GM18907 (cell line): ENCODE results near the gene ARMS2.

Source experiments
- ATAC-seq: cut with Tn5 transposase; IDR thresholded peaks from one replicate; pipeline ENCODE4 v1.9.1; 2021; ENCODE audit warnings: mild to moderate bottlenecking, moderate library complexity; ENCODE audit not compliant: unreplicated experiment

Gene ARMS2

DNA sequence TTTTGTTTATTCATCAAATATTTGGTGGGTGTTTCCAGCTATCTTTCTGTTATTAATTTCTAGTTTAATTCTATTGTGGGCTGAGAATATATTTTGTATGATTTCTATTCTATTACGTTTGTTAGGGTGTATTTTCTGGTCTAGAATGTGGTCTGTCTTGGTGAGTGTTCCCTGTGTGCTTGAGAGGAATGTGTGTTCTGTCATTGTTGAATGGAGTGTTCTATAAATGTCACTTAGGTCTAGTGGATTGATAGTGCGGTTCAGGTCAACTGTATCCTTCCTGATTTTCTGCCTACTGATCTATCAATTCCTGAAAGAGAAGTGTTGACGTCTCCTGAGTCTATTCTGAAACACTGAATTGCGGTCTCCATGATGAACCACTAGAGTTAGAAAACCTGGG is 15.4 kb downstream of the ARMS2 start:
- ATAC-seq: no peak

DNA sequence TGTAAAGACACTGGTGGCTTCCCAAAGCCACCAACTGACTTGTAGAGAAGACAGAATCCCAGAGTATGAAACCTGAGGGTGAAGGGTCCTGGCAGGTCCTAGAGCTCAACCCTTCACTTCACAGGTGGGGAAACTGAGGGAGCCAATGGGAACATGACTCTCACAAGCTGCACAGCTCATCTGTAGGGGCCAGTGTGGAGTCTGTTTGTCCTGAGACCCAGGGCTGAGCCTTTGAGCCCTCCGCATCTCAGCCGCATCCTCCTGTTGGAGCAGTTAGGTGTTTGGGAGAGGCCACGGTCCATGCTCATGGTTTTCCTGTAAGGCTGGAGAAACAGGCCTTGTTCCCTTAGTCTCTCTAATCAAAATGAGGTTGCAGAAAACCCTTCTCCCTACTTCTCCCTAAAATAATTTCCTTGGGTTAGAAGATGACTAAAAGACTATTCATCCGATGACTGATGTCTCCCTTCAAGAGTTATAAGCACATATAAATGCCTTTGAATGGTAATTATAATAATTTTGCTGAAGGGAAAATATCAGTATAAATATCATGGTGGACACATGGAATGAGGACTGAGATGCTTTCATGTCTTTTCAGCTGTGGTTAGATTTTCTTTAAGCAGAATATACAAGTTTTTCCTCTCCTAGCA is 17.2 kb downstream of the ARMS2 start:
- ATAC-seq: no peak

DNA sequence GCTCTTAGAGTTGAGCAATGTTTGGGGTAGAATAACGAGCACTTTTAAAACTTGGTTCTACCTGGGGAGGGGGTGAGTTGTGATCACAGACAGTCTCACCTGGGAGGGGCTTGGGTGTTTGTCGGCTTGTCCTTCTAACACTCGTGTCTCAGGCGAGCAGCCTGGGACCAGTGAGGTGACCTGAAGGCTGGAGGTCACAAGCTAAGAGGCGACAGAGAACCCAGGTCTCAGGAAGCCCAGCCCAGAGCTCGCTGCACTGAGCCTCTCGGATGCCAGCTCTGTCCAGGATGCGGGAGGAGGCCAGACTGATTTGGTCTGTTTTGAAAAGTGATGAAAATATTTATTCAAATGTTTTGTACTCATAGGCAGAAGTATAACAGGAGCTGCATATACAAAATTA is 18.7 kb downstream of the ARMS2 start:
- no peak for ATAC-seq

DNA sequence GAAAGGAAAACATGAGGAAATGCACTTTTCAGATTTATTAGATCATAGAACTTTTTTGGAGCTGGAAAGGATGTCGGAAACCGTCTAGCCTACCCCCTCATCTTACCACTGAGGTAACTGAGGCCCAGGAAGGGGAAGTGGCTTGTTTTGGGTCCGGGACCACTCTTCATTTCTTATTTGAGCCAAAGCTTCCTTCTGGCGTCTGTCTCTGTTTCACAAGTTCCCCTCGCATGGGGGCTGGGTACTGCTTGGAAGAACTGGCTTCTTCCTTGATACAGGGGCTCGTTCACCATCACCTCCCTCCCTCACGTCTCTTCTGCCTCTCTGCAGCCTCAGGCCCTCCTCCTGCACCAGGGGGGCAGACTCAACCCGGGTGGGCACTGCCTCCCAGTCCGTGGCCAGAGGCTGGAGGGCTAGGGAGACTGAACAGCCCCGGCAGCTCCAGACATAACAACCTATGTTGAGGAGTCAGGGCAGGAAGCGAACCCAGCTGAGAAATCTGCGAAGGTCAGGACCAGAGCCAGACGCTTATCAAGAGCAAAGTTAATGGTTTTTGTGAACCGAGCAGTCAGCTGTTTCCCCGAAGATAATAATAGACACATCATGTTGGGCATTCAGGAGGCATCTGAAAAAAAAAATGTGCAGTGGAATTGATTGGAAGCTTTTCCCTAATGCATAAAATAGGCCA is 19.8 kb downstream of the ARMS2 start:
- ATAC-seq: no peak

DNA sequence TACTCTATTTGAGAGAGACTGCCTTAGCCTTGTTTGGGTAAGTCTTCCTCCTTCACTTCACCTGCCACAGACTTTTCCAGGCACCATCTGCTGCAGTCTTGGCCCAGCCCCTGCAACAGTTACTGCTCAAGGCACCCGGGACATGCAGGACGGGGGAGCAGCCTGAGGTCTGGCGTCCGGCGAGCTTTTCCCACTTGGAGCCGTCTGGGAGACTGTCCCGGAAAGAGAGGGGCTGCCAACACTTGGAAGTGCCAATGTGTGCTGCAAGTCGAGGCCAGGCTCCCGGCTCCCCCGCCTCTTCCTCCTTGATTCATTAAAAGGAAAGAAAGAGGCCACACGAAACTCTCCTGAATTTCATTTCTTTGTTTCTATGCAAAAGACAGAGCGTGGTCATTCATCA is 20.6 kb downstream of the ARMS2 start:
- no peak for ATAC-seq

DNA sequence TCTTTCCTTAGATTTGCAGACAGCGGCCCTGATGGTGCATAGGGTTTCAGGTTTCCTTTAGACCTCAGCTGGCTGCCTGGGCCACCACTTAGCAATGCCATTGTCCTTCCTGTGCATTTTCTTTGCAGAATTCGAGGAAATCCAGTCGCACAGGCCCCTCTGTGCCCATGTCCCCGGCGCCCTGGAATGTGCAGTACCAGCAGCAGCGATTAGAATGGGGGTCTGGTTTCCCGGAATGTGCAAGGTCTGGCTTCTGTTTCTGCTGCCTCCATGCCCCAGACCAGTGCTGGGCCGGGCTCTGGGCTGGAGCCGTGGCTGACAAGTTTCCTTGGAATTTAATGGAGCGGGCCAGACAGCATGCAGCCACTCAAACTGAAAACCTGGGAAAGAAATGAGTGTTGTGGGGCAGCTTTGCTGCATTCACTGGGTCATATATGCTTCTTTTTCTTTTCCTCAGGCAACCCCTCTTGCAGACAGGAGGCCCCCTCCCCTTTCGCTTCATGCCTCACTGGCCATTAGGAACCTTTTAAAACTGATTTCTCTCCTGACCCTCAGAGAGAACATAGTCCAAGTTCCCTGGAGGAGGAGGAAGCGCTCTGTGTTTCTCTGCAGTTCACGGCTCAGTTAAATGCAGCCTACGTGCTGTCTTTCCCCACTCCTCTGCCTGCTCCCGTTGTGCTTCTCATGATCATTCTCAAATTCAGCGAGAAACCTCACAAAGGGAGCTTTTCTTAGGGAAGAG is 21.3 kb downstream of the ARMS2 start:
- ATAC-seq: no peak

DNA sequence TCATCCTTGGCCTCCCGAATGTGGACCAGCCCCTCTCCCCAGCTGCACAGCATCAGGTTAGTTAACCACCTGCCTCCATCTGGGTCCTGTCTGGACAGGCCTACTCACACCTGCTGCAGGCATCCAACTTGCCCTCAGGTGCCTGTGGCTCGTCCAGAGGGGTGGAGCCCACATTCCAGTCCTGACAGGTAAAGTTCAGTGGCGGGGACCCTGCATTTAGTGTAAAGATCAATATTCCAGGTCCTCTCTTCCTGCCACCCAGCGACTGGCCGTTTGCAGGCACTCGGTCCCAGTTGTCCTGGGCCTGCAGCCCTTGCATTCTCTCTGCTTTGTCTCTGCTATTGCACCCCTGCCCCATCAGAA is 21.9 kb downstream of the ARMS2 start:
- no peak for ATAC-seq

DNA sequence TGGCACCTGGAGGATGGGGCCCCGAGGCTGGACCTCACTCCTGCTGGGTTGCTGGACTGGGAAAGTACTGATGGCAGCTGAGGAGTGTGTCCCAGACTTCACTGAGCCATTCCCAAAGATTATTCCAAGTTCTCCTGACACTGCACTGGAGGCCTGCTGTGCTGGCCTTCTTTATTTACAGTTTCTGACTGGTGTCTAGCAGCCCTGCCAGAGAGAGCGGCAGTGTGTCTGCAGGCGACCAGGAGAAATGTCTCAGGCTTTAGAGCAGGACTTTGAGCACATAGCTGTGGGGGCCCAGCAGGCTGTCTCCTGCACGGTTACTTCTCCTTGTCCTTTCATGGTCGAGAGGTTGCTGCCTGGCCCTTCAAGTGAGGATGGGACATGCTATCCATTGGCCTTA is 23.0 kb downstream of the ARMS2 start:
- ATAC-seq: no peak

DNA sequence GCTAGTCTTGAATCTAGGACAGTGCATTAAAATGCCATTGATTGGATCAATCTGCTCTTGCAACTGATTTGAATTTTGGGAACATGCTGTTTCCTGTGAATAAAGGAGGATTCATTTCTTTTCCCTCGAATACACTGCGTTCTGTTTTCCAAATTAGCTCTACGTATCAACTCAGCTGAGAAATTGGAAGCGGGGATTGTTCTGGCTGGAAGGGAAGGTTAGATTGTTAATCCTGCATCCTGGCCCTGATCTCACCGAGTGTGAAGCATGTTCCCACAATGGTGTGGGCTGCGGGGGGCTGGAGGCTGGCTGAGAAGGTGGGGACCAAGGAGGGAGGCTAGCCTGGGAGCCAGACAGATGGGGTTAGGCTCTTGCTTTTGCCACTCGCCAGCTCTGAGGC is 24.5 kb downstream of the ARMS2 start:
- ATAC-seq: no peak

DNA sequence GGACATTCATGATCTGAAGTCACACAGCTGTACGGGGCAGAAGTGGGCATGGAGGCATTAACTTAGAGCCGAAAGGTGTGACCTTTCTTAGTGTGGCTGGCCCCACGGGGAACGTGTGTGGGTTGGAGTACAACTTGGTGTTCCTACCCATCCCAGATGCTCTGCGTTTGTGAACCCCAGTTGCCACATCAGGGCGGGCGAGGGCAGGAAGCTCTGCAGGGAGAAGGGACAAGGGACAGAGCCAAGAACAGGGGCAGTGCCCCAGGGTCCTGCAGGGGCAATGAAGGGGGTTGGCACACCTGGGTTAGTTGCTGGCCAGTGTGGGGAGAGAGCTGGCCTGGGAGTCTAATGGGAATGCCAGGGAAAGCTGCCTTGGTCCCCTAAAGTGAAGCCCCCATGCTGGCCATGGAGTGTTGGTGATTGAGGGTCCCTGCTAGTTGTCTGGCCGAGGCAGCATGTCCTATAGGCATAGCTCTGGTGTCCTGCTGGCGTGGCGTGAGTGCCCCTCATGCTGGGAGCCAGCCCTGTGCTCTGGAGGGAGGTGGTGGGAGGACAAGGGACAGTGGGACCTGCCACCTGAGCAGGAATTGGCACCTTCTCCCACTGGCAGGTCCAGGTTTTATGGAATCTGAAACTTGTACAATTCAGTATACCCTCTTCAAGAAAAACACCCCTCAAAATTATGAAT is 25.8 kb downstream of the ARMS2 start:
- ATAC-seq: no peak

DNA sequence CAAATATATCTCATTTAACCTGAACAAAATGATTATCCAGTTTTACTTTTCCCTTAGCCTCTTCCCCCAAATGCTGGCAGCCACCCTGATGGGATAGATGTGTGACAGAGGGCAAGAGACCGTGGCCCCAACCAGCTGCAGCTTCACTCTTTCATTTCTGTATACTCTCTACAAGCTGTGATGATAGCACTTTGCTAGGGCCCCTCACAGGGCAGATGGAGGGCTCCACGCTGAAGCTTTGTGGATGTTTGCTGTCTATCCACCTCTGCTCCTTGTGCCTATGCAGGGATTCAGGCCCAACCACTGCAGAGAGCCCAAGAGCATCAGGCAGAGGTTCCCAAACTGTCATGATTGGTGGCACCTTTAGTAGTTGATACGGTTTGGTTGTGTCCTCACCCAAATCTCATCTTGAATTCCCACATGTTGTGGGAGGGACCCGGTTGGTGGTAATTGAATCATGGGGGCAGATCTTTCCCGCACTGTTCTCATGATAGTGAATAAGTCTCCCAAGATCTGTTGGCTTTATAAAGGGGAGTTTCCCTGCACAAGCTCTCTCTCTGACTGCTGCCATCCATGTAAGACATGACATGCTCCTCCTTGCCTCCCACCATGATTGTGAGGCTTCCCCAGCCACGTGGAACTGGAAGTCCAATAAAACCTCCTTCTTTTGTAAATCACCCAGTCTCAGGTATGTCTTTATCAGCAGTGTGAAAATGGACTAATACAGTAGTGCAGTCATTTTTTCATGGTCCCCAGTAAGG is 27.0 kb downstream of the ARMS2 start:
- ATAC-seq: no peak

DNA sequence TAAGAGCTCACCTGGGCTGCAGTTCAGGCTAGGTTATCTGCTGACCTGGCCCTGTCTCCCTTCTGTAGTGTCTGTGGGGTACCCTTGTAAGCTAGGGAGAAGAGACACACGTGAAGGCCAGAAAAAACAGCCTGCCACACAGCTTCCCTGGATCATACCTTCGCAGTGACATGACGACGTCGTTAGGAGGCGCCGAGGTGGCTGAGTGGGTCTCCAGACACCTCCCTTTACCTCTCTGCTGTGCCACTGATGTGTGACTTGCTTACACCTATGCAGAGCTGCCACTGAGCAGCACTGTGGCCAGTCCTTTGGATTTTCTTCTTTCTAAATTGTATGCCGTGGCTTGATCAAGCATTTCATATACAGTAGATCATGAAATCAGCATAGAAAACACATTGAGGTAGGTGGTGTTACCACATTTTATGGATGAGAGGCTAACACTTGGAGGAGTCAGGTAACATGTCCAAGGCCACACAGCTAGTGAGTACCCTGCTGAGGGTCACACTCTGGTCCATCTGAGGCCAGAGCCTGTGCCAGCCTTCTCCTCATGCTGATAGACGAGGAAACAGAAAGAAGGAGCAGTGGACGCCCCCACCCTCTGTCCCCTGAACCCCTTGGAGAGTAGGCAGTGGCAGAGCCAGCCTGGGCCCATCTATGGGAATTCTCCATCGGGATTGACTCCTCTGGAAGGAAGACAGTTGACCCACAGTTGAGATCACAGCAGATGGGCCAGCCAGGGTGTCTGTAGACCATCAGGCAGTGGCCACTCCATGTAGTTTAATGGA is 30.0 kb downstream of the ARMS2 start:
- no peak for ATAC-seq

DNA sequence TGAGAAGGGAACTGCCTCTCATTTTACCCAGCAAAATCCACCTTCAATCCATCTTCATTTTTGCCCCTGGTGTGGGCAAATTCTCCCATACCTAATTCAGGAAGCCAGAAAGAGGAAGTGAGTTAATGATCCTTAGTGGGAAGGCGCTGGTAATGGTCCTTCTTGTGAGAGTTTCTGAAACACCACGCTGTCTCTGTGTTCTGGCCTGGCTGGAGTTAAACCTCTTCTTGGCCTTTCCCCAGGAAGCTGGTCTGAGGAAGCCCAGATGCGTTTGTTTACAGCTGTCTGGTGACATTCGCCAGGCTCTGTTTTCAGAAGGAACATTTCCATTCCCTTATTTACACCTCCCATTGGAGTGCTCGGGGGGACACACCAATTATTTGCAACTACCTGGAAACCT is 31.2 kb downstream of the ARMS2 start:
- no peak for ATAC-seq

DNA sequence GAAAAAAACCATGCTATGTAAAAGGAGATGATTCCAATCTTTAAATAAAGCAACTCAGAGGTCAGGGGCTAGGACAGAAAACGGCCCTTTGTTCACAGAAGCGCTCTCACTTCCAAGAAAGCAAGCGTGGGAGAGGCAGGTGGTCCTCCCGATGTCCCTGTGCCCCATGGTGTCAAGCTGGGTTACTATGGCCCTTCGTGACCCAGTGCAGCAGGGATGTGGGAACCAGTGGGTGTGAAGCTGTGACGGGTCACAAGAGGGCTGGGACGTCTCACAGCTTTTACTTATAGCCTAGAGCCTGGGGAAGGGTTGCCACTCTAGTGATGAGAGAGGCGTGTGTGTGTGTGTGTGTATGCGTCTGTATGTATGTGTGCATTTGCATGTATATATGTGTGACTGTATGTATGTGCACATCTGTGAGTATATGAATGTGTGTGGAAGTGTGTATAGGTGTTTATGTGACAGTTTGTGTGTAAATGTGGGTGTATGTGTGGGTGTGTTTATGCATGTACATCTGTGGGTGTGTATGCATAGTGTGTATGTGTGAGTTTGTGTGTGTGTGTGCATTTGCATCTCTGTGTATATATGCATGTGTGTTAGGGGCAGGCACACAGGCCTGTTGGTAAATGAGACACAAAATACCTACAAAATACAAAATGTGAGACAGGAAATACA is 32.1 kb downstream of the ARMS2 start:
- no peak for ATAC-seq

DNA sequence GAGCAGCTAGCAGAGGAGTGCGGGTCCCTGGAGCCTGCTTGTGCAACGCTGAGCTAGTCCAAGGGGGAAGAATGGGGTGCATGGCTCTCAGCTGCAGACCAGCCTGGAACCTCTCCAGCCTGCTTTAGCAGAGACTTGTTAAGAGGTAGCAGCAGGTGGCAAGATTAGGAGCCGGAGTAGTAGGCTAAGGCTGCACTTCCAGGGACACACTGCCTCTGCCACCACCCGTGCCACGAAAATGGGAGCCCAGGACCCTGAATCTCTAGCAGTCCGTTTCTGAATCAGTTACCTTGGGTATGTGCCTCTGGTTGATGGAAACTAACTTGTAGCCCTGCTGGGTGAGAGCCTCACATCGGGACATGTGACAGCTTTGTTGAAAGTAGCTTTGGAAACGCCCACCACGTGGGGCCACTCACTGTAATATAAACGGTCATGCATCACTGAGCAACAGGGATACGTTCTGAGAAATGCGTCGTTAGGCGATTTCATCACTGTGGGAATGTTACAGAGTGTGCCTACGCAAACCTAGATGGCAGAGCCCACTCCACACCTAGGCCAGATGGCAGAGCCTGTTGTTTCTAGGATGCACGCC is 32.8 kb downstream of the ARMS2 start:
- ATAC-seq: no peak

DNA sequence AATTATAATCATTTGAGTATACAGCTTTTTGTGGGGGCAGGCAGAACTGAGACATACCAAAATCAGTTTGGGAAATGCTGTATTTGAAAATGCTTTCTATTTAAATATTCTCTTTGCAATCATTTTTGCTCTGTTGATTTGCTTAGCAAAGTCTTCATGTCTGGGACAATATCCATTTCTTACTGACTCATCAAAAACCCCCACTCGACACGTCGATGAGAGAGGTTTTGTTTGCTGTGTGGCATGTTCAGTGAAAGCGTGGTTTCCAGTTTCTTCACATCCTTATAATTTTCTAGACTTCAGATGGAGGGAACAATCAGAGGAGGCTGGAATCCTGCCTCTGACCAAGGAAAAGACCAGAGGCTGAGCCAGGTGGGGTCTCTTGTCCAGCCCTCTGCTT is 35.8 kb downstream of the ARMS2 start:
- ATAC-seq: no peak

DNA sequence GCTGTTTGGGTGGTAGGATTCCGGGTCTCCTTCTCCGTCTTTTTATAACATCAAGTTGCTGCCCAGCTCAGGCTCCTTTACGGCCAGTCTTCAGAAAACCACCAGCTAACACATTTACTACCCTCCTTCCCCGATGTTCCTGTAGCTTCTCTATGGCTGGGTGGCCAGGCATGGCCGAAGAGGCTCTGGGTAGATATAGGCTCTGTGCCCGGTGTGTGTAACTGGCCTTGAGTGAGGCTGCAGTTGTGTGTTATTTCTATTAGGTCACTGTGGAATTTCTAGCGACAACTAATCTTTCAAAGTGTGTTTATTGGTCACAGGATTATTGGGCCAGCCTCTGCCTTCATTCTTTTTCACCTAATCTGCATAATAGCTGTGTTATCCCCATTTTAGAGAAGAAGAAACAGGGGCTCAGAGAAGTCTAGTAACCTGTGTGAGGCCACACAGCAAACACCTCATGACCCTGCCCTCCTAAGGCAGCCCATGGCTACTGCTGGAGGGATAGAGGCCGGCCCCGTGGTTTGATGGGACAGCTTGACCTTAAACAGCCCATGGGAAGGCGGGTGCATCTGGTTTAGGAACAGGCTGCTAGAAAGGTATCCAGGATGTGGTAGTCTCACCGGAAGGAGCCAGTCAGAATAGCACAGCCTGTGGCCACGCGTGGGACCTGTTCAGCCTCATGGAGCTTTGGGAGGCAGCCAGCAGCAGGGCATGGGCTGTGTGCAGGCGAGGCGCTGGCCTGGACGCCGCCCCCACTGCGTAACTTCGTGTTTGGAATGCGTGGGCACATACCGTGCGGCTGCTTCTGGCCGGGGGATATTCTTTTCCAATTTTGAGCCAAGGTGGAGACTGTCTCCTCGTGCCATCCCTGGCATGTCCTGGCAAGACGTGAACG is 36.6 kb downstream of the ARMS2 start:
- no peak for ATAC-seq

DNA sequence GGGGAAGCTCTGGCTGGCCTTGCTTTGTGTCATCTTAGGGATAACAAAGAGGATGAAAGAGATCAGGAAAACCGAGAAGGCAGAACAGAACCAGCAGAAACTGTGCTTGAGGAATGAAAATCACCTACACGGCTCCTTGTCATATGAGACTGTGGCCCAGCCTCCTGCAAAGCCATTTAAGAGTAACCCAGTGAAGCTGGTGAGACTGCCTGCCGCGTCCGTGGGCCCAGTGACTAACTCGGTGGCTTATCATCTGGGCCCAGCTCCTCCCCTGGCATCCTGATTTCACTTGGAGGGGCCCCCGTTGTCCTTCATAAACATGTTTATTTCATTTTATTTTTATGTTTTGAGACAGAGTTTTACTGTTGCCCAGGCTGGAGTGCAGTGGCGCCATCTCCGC is 37.6 kb downstream of the ARMS2 start:
- ATAC-seq: no peak
